Prostate gland (tissue), 2 donors: ENCODE data around the gene TSACC.

Experiments used
- CTCF ChIP-seq, 4 experiments: fragments of 200-600 bp in 2 of 4; fragments of 450-650 bp in 2 of 4; sonication (generic) in 2 of 4; IDR thresholded peaks; 1 replicate in 3 of 4; 2 replicates in 1 of 4; pipeline ENCODE4 v1.5.1; 2016 to 2019; ENCODE audit warnings: antibody characterized with exemption in 4 of 4, mild to moderate bottlenecking in 2 of 4, moderate library complexity in 2 of 4
- POLR2AphosphoS5 ChIP-seq: sonication (generic); formaldehyde crosslinking; IDR thresholded peaks from one replicate; pipeline ENCODE4 v1.6.1; 2017; ENCODE audit warnings: antibody characterized with exemption

GRCh38 chr1:156308078-156308477 lies 30.2 kb upstream of the TSACC start:
- TF ChIP-seq CTCF (IDR thresholded peaks at IDR 0.05), result no peak
- TF ChIP-seq POLR2AphosphoS5, result no peak
